ENCODE data around the gene LYST. TPM values are rescaled to one million over a fixed set of nuclear protein-coding genes. Genes with fewer than 3 reads are reported as not detected.

LYST gene
- total and polyA plus RNA-seq, 2 donors (not counting 1 experiment from before 2014, with no cell fraction given) = 7.5 to 50.2 TPM

DNA sequence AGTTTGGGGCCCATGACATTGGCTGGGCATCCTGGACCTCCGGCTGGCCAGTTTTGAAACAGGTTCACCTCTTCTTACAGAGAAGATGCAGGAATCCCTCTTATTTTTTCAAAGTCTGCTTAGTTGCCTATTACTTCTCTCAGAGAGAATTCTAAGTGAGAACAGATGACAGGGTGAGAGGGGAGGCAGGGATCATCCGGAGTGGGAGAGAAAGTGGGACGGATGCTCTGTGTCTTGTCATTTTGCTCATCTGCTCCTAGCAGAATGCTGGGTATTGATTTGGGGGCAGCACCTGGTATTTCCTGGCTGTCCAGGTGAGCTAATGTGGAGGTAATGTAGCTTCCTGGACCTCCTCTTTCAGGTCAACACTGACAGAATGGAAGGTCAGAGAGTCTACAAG lies 249.6 kb downstream of the LYST start:
- Histone ChIP-seq H3K79me2 (ENCODE audit: control insufficient read depth, insufficient read depth, low read length) (no peaks in the 10 kb centered on the region), H3K27ac (ENCODE audit: insufficient read depth, low read length) (no peak overlapping the region), H3K27me3 (ENCODE audit: control insufficient read depth, insufficient read depth, low read length) (no peaks in the 10 kb centered on the region), H3K4me3 (replicated peaks in 1 of 4; ENCODE audit: control extremely low read depth in 1 of 4, insufficient read depth in 1 of 4, low read depth in 3 of 4, low read length in 4 of 4) (no peak overlapping the region), H2AFZ (ENCODE audit: low read length) (no peak overlapping the region), H3K36me3 (ENCODE audit: control insufficient read depth, insufficient read depth, low read length) (no peaks in the 10 kb centered on the region), H3K9me3 (ENCODE audit: control insufficient read depth, insufficient read depth, low read depth, low read length) (no peaks in the 10 kb centered on the region), H3K9ac (ENCODE audit: insufficient read depth, low read length) (no peak overlapping the region), H3K4me1 (ENCODE audit: control insufficient read depth, extremely low read depth, insufficient read depth, low read length) (no peaks in the 10 kb centered on the region), H3K4me2 (ENCODE audit: extremely low read depth, insufficient read depth, low read length) (no peak overlapping the region), H4K20me1 (ENCODE audit: control insufficient read depth, extremely low read depth, insufficient read depth, low read length) (no peaks in the 10 kb centered on the region)
- TF ChIP-seq EZH2 (IDR thresholded peaks at IDR 0.05; ENCODE audit: low read length, missing control alignments) = no peak
- TF ChIP-seq, protein P1, sequence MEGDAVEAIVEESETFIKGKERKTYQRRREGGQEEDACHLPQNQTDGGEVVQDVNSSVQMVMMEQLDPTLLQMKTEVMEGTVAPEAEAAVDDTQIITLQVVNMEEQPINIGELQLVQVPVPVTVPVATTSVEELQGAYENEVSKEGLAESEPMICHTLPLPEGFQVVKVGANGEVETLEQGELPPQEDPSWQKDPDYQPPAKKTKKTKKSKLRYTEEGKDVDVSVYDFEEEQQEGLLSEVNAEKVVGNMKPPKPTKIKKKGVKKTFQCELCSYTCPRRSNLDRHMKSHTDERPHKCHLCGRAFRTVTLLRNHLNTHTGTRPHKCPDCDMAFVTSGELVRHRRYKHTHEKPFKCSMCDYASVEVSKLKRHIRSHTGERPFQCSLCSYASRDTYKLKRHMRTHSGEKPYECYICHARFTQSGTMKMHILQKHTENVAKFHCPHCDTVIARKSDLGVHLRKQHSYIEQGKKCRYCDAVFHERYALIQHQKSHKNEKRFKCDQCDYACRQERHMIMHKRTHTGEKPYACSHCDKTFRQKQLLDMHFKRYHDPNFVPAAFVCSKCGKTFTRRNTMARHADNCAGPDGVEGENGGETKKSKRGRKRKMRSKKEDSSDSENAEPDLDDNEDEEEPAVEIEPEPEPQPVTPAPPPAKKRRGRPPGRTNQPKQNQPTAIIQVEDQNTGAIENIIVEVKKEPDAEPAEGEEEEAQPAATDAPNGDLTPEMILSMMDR (conservative IDR thresholded peaks at IDR 0.05 in 1 of 2, IDR thresholded peaks at IDR 0.05 in 1 of 2; ENCODE audit: low read depth in 1 of 2, low read length in 2 of 2) = no peak
- no peak for DNase-seq (ENCODE audit: low read depth in 2 of 2)

DNA sequence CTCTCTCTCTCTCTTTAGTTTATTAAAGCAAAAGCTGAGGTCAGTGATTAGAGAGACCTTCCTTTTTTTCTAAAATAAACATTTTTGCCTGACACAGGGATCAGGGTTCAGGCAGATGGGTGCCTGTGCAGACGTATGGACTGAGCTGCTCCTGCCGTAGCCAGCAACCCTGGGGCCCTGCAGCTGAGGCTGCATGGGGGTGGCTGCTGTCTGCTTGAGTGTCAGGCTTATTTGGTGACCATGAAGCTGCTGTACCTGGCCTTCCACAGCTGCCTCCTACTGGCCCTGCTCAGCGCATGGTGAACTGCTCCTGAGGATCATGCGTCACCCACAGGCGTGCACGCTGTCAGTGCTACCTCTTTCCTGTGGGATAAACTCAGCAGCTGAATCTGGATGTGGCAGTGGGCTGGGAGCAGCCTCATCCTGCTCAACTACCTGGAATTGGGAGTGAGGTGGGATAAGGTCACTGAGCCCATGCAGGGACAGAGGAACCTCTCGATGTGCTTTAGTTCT lies 252.2 kb downstream of the LYST start:
- Histone ChIP-seq H3K4me2 (ENCODE audit: extremely low read depth, insufficient read depth, low read length) (no peak overlapping the region), H3K79me2 (ENCODE audit: control insufficient read depth, insufficient read depth, low read length) (no peaks in the 10 kb centered on the region), H3K9me3 (ENCODE audit: control insufficient read depth, insufficient read depth, low read depth, low read length) (no peaks in the 10 kb centered on the region), H2AFZ (ENCODE audit: low read length) (no peak overlapping the region), H3K9ac (ENCODE audit: insufficient read depth, low read length) (no peak overlapping the region), H3K27me3 (ENCODE audit: control insufficient read depth, insufficient read depth, low read length) (no peaks in the 10 kb centered on the region), H4K20me1 (ENCODE audit: control insufficient read depth, extremely low read depth, insufficient read depth, low read length) (no peaks in the 10 kb centered on the region), H3K36me3 (ENCODE audit: control insufficient read depth, insufficient read depth, low read length) (no peaks in the 10 kb centered on the region), H3K4me1 (ENCODE audit: control insufficient read depth, extremely low read depth, insufficient read depth, low read length) (no peaks in the 10 kb centered on the region), H3K27ac (ENCODE audit: insufficient read depth, low read length) (no peak overlapping the region), H3K4me3 (replicated peaks in 1 of 4; ENCODE audit: control extremely low read depth in 1 of 4, insufficient read depth in 1 of 4, low read depth in 3 of 4, low read length in 4 of 4) (no peak overlapping the region)
- no peak for DNase-seq (ENCODE audit: low read depth in 2 of 2)
- TF ChIP-seq, protein P1 (conservative IDR thresholded peaks at IDR 0.05 in 1 of 2, IDR thresholded peaks at IDR 0.05 in 1 of 2; ENCODE audit: low read depth in 1 of 2, low read length in 2 of 2) = no peak
- TF ChIP-seq EZH2 (IDR thresholded peaks at IDR 0.05; ENCODE audit: low read length, missing control alignments) = no peak

DNA sequence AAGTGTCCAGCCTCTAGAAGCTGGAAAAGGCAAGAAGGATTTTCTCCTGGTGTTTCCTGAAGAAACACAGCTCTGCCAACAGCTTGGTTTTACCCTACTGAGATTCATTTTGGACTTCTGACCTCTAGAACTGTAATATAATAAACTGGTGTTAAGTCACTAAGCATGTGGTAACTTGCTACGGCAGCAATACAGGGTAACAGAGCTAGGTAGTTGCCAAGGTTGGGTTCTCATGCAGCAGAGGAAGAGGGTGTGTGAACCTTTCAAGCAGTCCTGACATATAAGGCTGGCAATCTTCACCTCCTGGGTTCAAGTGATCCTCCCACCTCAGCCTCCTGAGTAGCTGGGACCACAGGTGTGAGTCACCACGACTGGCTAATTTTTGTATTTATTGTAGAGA lies 253.1 kb downstream of the LYST start:
- no peak for DNase-seq (ENCODE audit: low read depth in 2 of 2)
- no peaks in the 10 kb centered on the region for H3K36me3 ChIP-seq (ENCODE audit: control insufficient read depth, insufficient read depth, low read length)
- H3K4me2 ChIP-seq (ENCODE audit: extremely low read depth, insufficient read depth, low read length) = no peak overlapping the region
- no peaks in the 10 kb centered on the region for H3K4me1 ChIP-seq (ENCODE audit: control insufficient read depth, extremely low read depth, insufficient read depth, low read length)
- no peaks in the 10 kb centered on the region for H3K79me2 ChIP-seq (ENCODE audit: control insufficient read depth, insufficient read depth, low read length)
- no peak overlapping the region for H3K9ac ChIP-seq (ENCODE audit: insufficient read depth, low read length)
- H3K27ac ChIP-seq (ENCODE audit: insufficient read depth, low read length) = no peak overlapping the region
- no peak overlapping the region for H3K4me3 ChIP-seq (replicated peaks in 1 of 4; ENCODE audit: control extremely low read depth in 1 of 4, insufficient read depth in 1 of 4, low read depth in 3 of 4, low read length in 4 of 4)
- no peaks in the 10 kb centered on the region for H3K27me3 ChIP-seq (ENCODE audit: control insufficient read depth, insufficient read depth, low read length)
- H4K20me1 ChIP-seq (ENCODE audit: control insufficient read depth, extremely low read depth, insufficient read depth, low read length) = no peaks in the 10 kb centered on the region
- TF ChIP-seq, protein P1 (conservative IDR thresholded peaks at IDR 0.05 in 1 of 2, IDR thresholded peaks at IDR 0.05 in 1 of 2; ENCODE audit: low read depth in 1 of 2, low read length in 2 of 2) = no peak
- TF ChIP-seq EZH2 (IDR thresholded peaks at IDR 0.05; ENCODE audit: low read length, missing control alignments) = no peak
- no peaks in the 10 kb centered on the region for H3K9me3 ChIP-seq (ENCODE audit: control insufficient read depth, insufficient read depth, low read depth, low read length)
- H2AFZ ChIP-seq (ENCODE audit: low read length) = no peak overlapping the region

Measured in fibroblast of lung (primary cell).